HCT116 (cell line): ENCODE data around the gene LRCH1. TPM values are rescaled to one million over a fixed set of nuclear protein-coding genes. Genes with fewer than 3 reads are reported as not detected.

Experiments used
- ATAC-seq: fragments of 200-7000 bp; cut with Tn5 transposase; 2 replicates; pipeline ENCODE4 v1.9.1; 2020; ENCODE audit warnings: mild to moderate bottlenecking, moderate library complexity
- BruUV-seq: library from RNA; stranded (reverse); fragments of 400-500 nt; replicated peaks from 2 replicates; lab custom pipeline; 2021; lab: Mats Ljungman, UMichigan
- CTCF ChIA-PET: fragments of 300-600 bp; sonication (Branson Sonifier 250); formaldehyde crosslinking; loops from one replicate; lab custom pipeline; 2021; ENCODE audit warnings: antibody characterized with exemption; lab: Charles Lee
- POLR2A ChIA-PET: fragments of 300-600, 350-600 bp; sonication (Branson Sonifier 250); formaldehyde crosslinking; loops from one replicate; lab custom pipeline; 2021; ENCODE audit warnings: antibody characterized with exemption; lab: Charles Lee
- RAD21 ChIA-PET, 2 experiments: fragments of 300-600 bp; sonication (Branson Sonifier 250); formaldehyde crosslinking; loops; one replicate each; lab custom pipeline; 2023; ENCODE audit warnings: low total read pairs in 2 of 2; ENCODE audit not compliant: uncharacterized antibody in 2 of 2, unreplicated experiment in 2 of 2, low non-redundant PET in 1 of 2; lab: Charles Lee
- DNase-seq: peaks from one replicate; pipeline ENCODE4 v3.0.0-alpha.2; 2010; ENCODE audit warnings: low read depth, low spot score
- H2AFZ ChIP-seq: fragments of 200-600 bp; shearing (Covaris generic), sonication (generic); 2 replicates; pipeline ENCODE4 v1.6.1; 2017; ENCODE audit warnings: low read depth, mixed run types, mixed read lengths, antibody characterized with exemption, low read length; ENCODE audit not compliant: poor library complexity, severe bottlenecking
- H3K27ac ChIP-seq: 2 replicates; pipeline ENCODE4 v1.5.1; 2012; ENCODE audit warnings: low read depth, low read length
- H3K27me3 ChIP-seq: fragments of 200-600 bp; sonication (generic); 2 replicates; pipeline ENCODE4 v1.6.1; 2016; ENCODE audit warnings: mixed run types, low read length, mixed read lengths; ENCODE audit not compliant: insufficient read depth
- H3K36me3 ChIP-seq, 2 experiments: fragments of 200-500 bp in 1 of 2; fragments of 200-600 bp in 1 of 2; sonication (Bioruptor generic) in 1 of 2; sonication (generic) in 1 of 2; 2 replicates each; pipeline versions ENCODE4 v1.5.1 to v1.6.1; 2014 to 2016; ENCODE audit warnings: low read length in 2 of 2, inconsistent platforms in 1 of 2, mixed read lengths in 1 of 2, mixed run types in 1 of 2; ENCODE audit not compliant: insufficient read depth in 2 of 2, control insufficient read depth in 1 of 2
- H3K4me1 ChIP-seq, 2 experiments: fragments of 200-600 bp in 1 of 2; sonication (generic) in 1 of 2; 2 replicates each; pipeline versions ENCODE4 v1.5.1 to v1.6.1; 2012 to 2017; ENCODE audit warnings: low read length in 2 of 2, inconsistent platforms in 1 of 2, mild to moderate bottlenecking in 1 of 2, mixed read lengths in 1 of 2, mixed run types in 1 of 2, moderate library complexity in 1 of 2; ENCODE audit not compliant: insufficient read depth in 2 of 2, control insufficient read depth in 1 of 2
- H3K4me2 ChIP-seq: fragments of 200-600 bp; sonication (generic); 2 replicates; pipeline ENCODE4 v1.6.1; 2017; ENCODE audit warnings: mixed run types, low read length, mixed read lengths
- H3K4me3 ChIP-seq, 2 experiments: fragments of 200-600 bp in 1 of 2; sonication (generic) in 1 of 2; replicated peaks in 1 of 2; 2 replicates each; pipeline ENCODE4 v1.5.1; 2011 to 2016; ENCODE audit warnings: low read length in 2 of 2, control low read depth in 1 of 2, low read depth in 1 of 2, mild to moderate bottlenecking in 1 of 2, mixed read lengths in 1 of 2, mixed run types in 1 of 2
- H3K79me2 ChIP-seq: fragments of 200-600 bp; sonication (generic); 2 replicates; pipeline ENCODE4 v1.6.1; 2017; ENCODE audit warnings: mild to moderate bottlenecking, mixed run types, low read length, moderate library complexity, mixed read lengths; ENCODE audit not compliant: insufficient read depth
- H3K9ac ChIP-seq: fragments of 200-600 bp; sonication (generic); 2 replicates; pipeline ENCODE4 v1.6.1; 2016; ENCODE audit warnings: low read length, mixed read lengths
- H3K9me2 ChIP-seq: fragments of 200-600 bp; sonication (generic), shearing (Covaris generic); 2 replicates; pipeline ENCODE4 v1.6.1; 2017; ENCODE audit warnings: mixed run types, mild to moderate bottlenecking, moderate library complexity; ENCODE audit not compliant: insufficient read depth
- H3K9me3 ChIP-seq, 2 experiments: fragments of 200-500 bp in 1 of 2; fragments of 200-600 bp in 1 of 2; sonication (Bioruptor generic) in 1 of 2; sonication (generic) in 1 of 2; 2 replicates each; pipeline ENCODE4 v1.6.1; 2014 to 2017; ENCODE audit warnings: low read length in 2 of 2, mixed read lengths in 2 of 2, inconsistent platforms in 1 of 2, low read depth in 1 of 2, mild to moderate bottlenecking in 1 of 2, mixed run types in 1 of 2, moderate library complexity in 1 of 2; ENCODE audit not compliant: control insufficient read depth in 1 of 2, insufficient read depth in 1 of 2
- H4K20me1 ChIP-seq: fragments of 200-600 bp; sonication (generic), shearing (Covaris generic); 2 replicates; pipeline ENCODE4 v1.6.1; 2017; ENCODE audit warnings: mixed run types, mild to moderate bottlenecking, moderate library complexity; ENCODE audit not compliant: insufficient read depth
- ATF3 ChIP-seq: IDR thresholded peaks from 2 replicates; pipeline ENCODE4 v1.6.1; 2012
- CBX3 ChIP-seq: IDR thresholded peaks from 2 replicates; pipeline ENCODE4 v1.6.1; 2012; ENCODE audit warnings: low read depth
- CEBPB ChIP-seq: IDR thresholded peaks from 2 replicates; pipeline ENCODE4 v1.6.1; 2012; ENCODE audit warnings: low read depth
- EGR1 ChIP-seq: IDR thresholded peaks from 2 replicates; pipeline ENCODE4 v1.6.1; 2012; ENCODE audit warnings: low read depth
- ELF1 ChIP-seq: IDR thresholded peaks from 2 replicates; pipeline ENCODE4 v1.6.1; 2012; ENCODE audit warnings: low read depth, borderline replicate concordance
- FOSL1 ChIP-seq: IDR thresholded peaks from 2 replicates; pipeline ENCODE4 v1.6.1; 2012; ENCODE audit warnings: low read depth
- POLR2A ChIP-seq: IDR thresholded peaks from 2 replicates; pipeline ENCODE4 v1.7.0; 2011; ENCODE audit warnings: borderline replicate concordance; ENCODE audit not compliant: insufficient read depth, insufficient read length; ENCODE audit errors: extremely low read depth
- POLR2AphosphoS5 ChIP-seq: IDR thresholded peaks from 2 replicates; pipeline ENCODE4 v1.6.1; 2011; ENCODE audit warnings: mild to moderate bottlenecking, low read depth, low read length, moderate library complexity
- RAD21 ChIP-seq: IDR thresholded peaks from 2 replicates; pipeline ENCODE4 v1.6.1; 2012; ENCODE audit warnings: low read depth, mild to moderate bottlenecking
- SIN3A ChIP-seq: IDR thresholded peaks from 2 replicates; pipeline ENCODE4 v1.6.1; 2012; ENCODE audit warnings: low read depth
- SP1 ChIP-seq: IDR thresholded peaks from 2 replicates; pipeline ENCODE4 v1.6.1; 2012; ENCODE audit warnings: low read depth
- YY1 ChIP-seq: IDR thresholded peaks from 2 replicates; pipeline ENCODE4 v1.6.1; 2011; ENCODE audit warnings: low read length, low read depth, moderate library complexity, mild to moderate bottlenecking; ENCODE audit not compliant: insufficient replicate concordance; ENCODE audit errors: extremely low read depth
- ZBTB33 ChIP-seq: IDR thresholded peaks from 2 replicates; pipeline ENCODE4 v1.6.1; 2011; ENCODE audit warnings: mild to moderate bottlenecking, low read length, moderate library complexity; ENCODE audit not compliant: insufficient replicate concordance; ENCODE audit errors: extremely low read depth
- ZNF274 ChIP-seq: fragments of 200-500 bp; sonication (Bioruptor generic); IDR thresholded peaks from 2 replicates; pipeline ENCODE4 v1.6.1; 2014; ENCODE audit warnings: mild to moderate bottlenecking, low read depth, low read length, inconsistent platforms
- intact Hi-C: fragments of 100-400 bp; cut with micrococcal nuclease; formaldehyde crosslinking; loops from 2 replicates; pipeline ENCODE4 v1.10.0; 2022
- total RNA-seq: library from RNA; stranded (reverse); gene quantifications from one replicate; pipeline ENCODE4 v1.2.1, GENCODE V29; 2021; ENCODE audit not compliant: unreplicated experiment
- TF ChIP-seq, protein P1 (sequence below): IDR thresholded peaks from 2 replicates; pipeline ENCODE4 v1.6.1; 2012

The LRCH1 gene
- total RNA-seq, 1 experiment from 2014 or later = 15.6 TPM

DNA sequence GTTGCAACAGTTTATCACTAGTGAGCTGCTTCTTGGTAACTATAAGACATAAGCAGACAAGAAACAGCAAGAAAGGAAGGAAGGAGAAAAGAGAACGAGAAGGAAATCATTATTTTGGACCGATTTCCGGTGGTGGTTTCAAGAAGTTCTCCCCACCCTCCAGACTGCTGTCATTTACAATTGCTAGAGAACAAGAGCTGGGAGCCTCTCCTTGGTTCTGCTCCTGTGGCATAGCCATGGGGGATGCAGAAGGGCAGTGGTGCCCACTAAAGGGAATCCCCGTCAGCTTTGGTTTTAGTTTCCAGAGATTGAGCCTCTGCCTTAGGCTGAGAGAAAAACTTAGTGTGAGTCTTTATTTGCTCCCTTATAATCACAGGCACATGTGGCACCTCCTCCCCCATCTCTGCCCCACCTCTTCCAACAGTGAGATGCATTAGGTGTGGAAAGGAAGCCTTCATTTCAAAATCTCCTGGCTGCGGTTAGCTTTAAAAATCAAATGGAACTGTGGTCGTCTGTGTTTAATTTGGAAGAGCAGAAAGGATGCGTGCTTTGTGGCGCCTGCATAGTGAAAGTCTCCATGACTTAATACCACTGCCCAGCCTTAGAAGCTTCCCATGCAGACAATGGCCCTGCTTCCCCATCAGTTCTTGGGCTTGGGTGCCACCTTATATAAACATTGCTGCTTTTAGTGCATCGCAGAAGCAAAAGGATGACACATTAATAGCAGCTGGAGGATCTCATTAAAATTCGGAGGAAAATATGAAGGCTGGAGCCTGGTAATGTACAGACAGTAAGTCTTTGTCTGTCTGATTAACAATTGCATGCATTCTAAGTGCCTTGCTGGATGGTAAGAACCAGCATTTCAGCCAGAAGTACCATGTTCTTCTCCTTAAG, 25.0 kb downstream of the LRCH1 start:
- TF ChIP-seq, protein P1, sequence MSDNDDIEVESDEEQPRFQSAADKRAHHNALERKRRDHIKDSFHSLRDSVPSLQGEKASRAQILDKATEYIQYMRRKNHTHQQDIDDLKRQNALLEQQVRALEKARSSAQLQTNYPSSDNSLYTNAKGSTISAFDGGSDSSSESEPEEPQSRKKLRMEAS = no peak
- TF ChIP-seq ZNF274 (no peak), FOSL1 (no peak), YY1 (no peak), CEBPB (no peak)
- TF ChIP-seq, all 23 proteins: peak for 0
- CTCF ChIA-PET = no interaction called here
- Histone ChIP-seq H3K27me3 (no peaks in the 10 kb centered on the region), H3K36me3 (no peaks in the 10 kb centered on the region), H3K9ac (no peak overlapping the region), H3K4me1 (no peaks in the 10 kb centered on the region), H4K20me1 (peaks cover 4% of the 10 kb centered on the region; the same call in 1 of the 2 replicates), H2AFZ (no peak overlapping the region), H3K4me2 (no peak overlapping the region), H3K9me3 (no peaks in the 10 kb centered on the region), H3K4me3 (no peak overlapping the region), H3K79me2 (peaks cover 70% of the 10 kb centered on the region), H3K9me2 (no peaks in the 10 kb centered on the region), H3K27ac (no peak overlapping the region)
- intact Hi-C loops = no loop called here
- no TSS peak for BruUV-seq
- DNase-seq (no peak), ATAC-seq (no peak)
- POLR2A ChIA-PET = no interaction called here
- RAD21 ChIA-PET = no interaction called here

- H3K36me3 ChIP-seq = no peaks in the 10 kb centered on the region
- no peaks in the 10 kb centered on the region for H3K4me1 ChIP-seq
- H4K20me1 ChIP-seq = peaks cover 4% of the 10 kb centered on the region; the same call in 1 of the 2 replicates
- RAD21 ChIA-PET = no interaction called here
- H3K79me2 ChIP-seq = peaks cover 74% of the 10 kb centered on the region
- no peaks in the 10 kb centered on the region for H3K27me3 ChIP-seq
- H3K9me2 ChIP-seq = no peaks in the 10 kb centered on the region
- no peak overlapping the region for H3K4me3 ChIP-seq
- BruUV-seq = no TSS peak
- CTCF ChIA-PET = no interaction called here
- no peak overlapping the region for H3K9ac ChIP-seq
- H3K27ac ChIP-seq = no peak overlapping the region
- POLR2A ChIA-PET = no interaction called here
- TF ChIP-seq, protein P1 = no peak
- no peak for TF ChIP-seq SIN3A
- no peak for TF ChIP-seq CEBPB
- no peak for TF ChIP-seq ATF3
- TF ChIP-seq POLR2A = no peak
- no peak for TF ChIP-seq RAD21
- TF ChIP-seq CBX3 = no peak
- TF ChIP-seq ELF1 = no peak
- no peak for TF ChIP-seq POLR2AphosphoS5
- no peak for TF ChIP-seq SP1
- no peak for TF ChIP-seq EGR1
- TF ChIP-seq FOSL1 = no peak
- no peak for TF ChIP-seq ZBTB33
- no peak for TF ChIP-seq YY1
- intact Hi-C loops = no loop called here
- H2AFZ ChIP-seq = no peak overlapping the region
- no peaks in the 10 kb centered on the region for H3K9me3 ChIP-seq
- DNase-seq = no peak
- ATAC-seq = no peak
- no peak overlapping the region for H3K4me2 ChIP-seq
Observed at GRCh38 chr13:46578590-46578975, 25.6 kb downstream of the LRCH1 start.
